Small intestine (tissue), 7 donors: ENCODE measurements around the gene AKR7A2. TPM values are rescaled to one million over a fixed set of nuclear protein-coding genes. Genes with fewer than 3 reads are reported as not detected.

ENCODE experiments used
- DNase-seq, 2 donors: peaks; one replicate each; pipeline versions ENCODE4 v3.0.0 to v3.0.0-alpha.2; 2013
- FAIRE-seq: peaks from 2 replicates; lab custom pipeline; 2012; peaks lifted over from hg19 to GRCh38; lab: Jason Lieb, UNC
- H3K27ac ChIP-seq, 3 donors: one replicate each; pipeline ENCODE4 v1.5.1; 2013; ENCODE audit warnings: low read length in 2 of 3, mild to moderate bottlenecking in 2 of 3, control low read depth in 1 of 3, inconsistent platforms in 1 of 3, low read depth in 1 of 3, moderate library complexity in 1 of 3
- H3K27me3 ChIP-seq, 3 donors: one replicate each; pipeline ENCODE4 v1.6.1; 2013; ENCODE audit warnings: low read length in 3 of 3, inconsistent platforms in 1 of 3; ENCODE audit not compliant: control insufficient read depth in 3 of 3, insufficient read depth in 3 of 3
- H3K36me3 ChIP-seq, 3 donors: one replicate each; pipeline ENCODE4 v1.6.1; 2013; ENCODE audit warnings: low read length in 3 of 3, inconsistent platforms in 1 of 3, low read depth in 1 of 3, mild to moderate bottlenecking in 1 of 3, moderate library complexity in 1 of 3; ENCODE audit not compliant: control insufficient read depth in 3 of 3, insufficient read depth in 2 of 3
- H3K4me1 ChIP-seq, 3 donors: one replicate each; pipeline ENCODE4 v1.6.1; 2013; ENCODE audit warnings: low read length in 2 of 3, inconsistent platforms in 1 of 3, low read depth in 1 of 3, mild to moderate bottlenecking in 1 of 3, moderate library complexity in 1 of 3; ENCODE audit not compliant: control insufficient read depth in 3 of 3, insufficient read depth in 2 of 3
- H3K4me3 ChIP-seq, 3 donors: one replicate each; pipeline ENCODE4 v1.5.1; 2013; ENCODE audit warnings: low read length in 3 of 3, control low read depth in 1 of 3, inconsistent platforms in 1 of 3, low read depth in 1 of 3, mild to moderate bottlenecking in 1 of 3, moderate library complexity in 1 of 3
- H3K9me3 ChIP-seq, 2 donors: one replicate each; pipeline ENCODE4 v1.6.1; 2013; ENCODE audit warnings: low read depth in 1 of 2, low read length in 1 of 2; ENCODE audit not compliant: control insufficient read depth in 2 of 2, insufficient read depth in 1 of 2
- WGBS, 3 donors: extraction: QIAGEN DNeasy Blood & Tissue Kit; methylation state at CpG; one replicate each; pipeline ENCODE4 v1.1.7; 2013; 5-methylcytosine and 5-hydroxymethylcytosine counted together
- polyA plus RNA-seq, 4 donors: library from polyadenylated mRNA; stranded (reverse) in 3 of 4; unstranded in 1 of 4; fragments of 200-250 nt in 3 of 4; fragments of 120-200 nt in 1 of 4; gene quantifications; one replicate each; pipeline versions ENCODE4 v1.2.1 to v1.2.3, GENCODE V29; 2013
- donor health status: healthy with polysubstance abuse.
- donor health status: control.
- donor health status: control.
- donor health status: Bipolar disorder and iron deficiency.
- donor health status: healthy.

Gene AKR7A2
- polyA plus RNA-seq, 4 donors = 73.2 to 153 (median 119) TPM

- Histone ChIP-seq H3K27me3 (no peaks in the 10 kb centered on the region), H3K9me3 (no peaks in the 10 kb centered on the region), H3K4me3 (no peak overlapping the region), H3K4me1 (no peaks in the 10 kb centered on the region), H3K36me3 (peaks cover 5 to 81% (median 8%) of the 10 kb centered on the region in 3 donors), H3K27ac (no peak overlapping the region)
- 84 to 96% (median 95%) methylated on average over 3 of the region's 3 CpGs for WGBS, 3 donors
- no peak for FAIRE-seq
- no peak for DNase-seq
These were observed 9.1 kb upstream of the AKR7A2 start for GRCh38 chr1:19321071-19321470.

- Histone ChIP-seq H3K4me1 (peaks cover 0 to 4% (median 0%) of the 10 kb centered on the region in 3 donors), H3K36me3 (peaks cover 3 to 78% (median 3%) of the 10 kb centered on the region in 3 donors), H3K4me3 (no peak overlapping the region), H3K27ac (no peak overlapping the region), H3K9me3 (no peaks in the 10 kb centered on the region), H3K27me3 (no peaks in the 10 kb centered on the region)
- no peak for DNase-seq
- whole genome bisulfite sequencing, 3 donors = 89 to 90% (median 89%) methylated on average over 3 of the region's 3 CpGs
- no peak for FAIRE-seq
These were observed 7.3 kb upstream of the AKR7A2 start for GRCh38 chr1:19319196-19319595.

DNA sequence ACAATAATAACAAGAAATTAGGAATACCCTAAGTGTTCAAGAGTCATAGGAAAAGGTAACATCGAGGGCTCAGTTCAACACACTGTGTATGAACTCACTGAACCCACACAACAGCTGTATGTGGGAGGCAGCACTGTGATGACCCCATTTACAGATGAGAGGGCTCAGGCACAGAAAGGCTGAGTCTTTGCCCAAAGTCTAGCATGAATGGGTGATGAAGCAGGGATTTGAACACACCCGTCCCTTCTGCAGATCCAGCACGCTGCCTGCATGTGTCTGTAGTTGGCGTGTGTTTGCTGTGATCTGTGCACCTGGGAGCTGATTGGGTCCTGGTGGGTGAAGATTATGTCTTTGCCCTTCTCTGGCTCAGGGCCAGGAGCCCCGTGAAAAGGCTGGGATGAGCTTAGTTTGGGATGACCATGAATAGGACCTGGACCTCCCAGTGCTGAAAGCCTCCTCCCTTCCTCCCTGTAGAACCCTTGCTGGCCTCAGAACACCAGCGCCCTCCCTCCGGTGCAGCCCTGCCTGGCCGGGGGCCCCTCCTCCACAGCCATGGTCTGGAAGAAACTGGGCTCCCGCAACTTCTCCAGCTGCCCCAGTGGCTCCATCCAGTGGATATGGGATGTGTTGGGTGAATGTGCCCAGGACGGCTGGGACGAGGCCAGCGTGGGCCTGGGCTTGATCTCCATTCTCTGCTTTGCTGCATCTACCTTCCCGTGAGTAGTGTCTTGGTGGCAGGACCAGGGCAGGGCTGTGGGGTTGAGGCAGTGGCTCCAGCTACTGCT, 5.4 kb upstream of the AKR7A2 start:
- peaks cover 0 to 16% (median 3%) of the 10 kb centered on the region in 3 donors for H3K4me1 ChIP-seq
- no peak for DNase-seq
- 81 to 85% (median 84%) methylated on average over 13 of the region's 13 CpGs for WGBS, 3 donors
- FAIRE-seq = no peak
- H3K9me3 ChIP-seq = no peaks in the 10 kb centered on the region
- no peaks in the 10 kb centered on the region for H3K27me3 ChIP-seq
- H3K4me3 ChIP-seq = no peak overlapping the region
- peaks cover 3 to 67% (median 3%) of the 10 kb centered on the region in 3 donors for H3K36me3 ChIP-seq
- H3K27ac ChIP-seq = no peak overlapping the region

GRCh38 chr1:19315378-19316198, 3.6 kb upstream of the AKR7A2 start:
- H3K27me3 ChIP-seq = no peaks in the 10 kb centered on the region
- peaks cover 0 to 24% (median 3%) of the 10 kb centered on the region in 3 donors for H3K4me1 ChIP-seq
- FAIRE-seq (no peak), DNase-seq (no peak)
- whole genome bisulfite sequencing, 3 donors = 73 to 76% (median 76%) methylated on average over 16 to 17 of the region's 17 CpGs
- peaks cover 3 to 55% (median 3%) of the 10 kb centered on the region in 3 donors for H3K36me3 ChIP-seq
- H3K4me3 ChIP-seq = no peak overlapping the region
- no peak overlapping the region for H3K27ac ChIP-seq
- H3K9me3 ChIP-seq = no peaks in the 10 kb centered on the region

DNA sequence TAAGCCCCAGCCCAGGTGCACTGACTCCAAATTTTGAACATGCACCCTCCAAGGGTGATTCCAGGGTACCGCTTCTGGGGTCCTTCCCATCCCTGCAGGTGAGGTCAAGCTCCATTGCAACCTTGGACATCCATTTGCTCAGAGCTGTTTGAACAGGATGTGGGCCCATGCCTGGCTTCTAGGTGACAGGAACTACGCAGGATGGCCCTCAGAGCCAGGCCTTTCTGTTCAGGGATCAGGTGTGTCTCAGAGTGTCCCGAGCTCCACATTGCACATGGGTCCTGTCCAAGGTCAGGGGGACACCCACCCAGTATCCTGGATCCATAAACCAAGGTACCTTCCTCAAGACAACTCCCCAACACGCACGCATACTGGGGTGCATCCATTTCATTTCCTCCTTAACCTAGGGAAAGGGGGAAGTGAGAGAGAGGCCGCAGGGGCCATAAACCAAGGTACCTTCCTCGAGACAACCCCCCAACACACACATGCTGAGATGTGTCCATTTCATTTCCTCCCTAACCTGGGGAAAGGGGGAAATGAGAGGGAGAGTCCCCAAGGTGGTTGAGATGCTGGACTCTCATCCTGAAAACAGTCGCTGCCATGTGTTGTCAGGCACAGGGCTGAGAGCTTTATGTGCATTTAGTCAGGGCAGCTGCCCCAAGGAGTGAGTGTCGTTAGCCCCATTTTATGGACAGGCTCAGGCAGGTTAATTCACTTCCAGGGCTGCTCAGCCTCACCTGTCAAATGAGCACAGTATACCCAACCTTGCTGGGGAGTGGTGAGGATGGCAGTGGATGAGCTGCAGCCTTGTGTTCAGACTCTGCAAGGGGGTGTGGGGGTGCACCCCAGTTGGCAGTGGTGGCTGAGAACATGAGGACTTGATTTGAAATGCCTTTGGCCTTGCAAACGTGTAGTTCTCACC, 2.3 kb upstream of the AKR7A2 start:
- no peaks in the 10 kb centered on the region for H3K9me3 ChIP-seq
- H3K4me3 ChIP-seq = no peak overlapping the region
- H3K27me3 ChIP-seq = no peaks in the 10 kb centered on the region
- peaks cover 3 to 52% (median 3%) of the 10 kb centered on the region in 3 donors for H3K36me3 ChIP-seq
- DNase-seq = no peak
- FAIRE-seq = no peak
- peaks cover 0 to 31% (median 3%) of the 10 kb centered on the region in 3 donors for H3K4me1 ChIP-seq
- H3K27ac ChIP-seq = peak overlapping the region in 1 of 3 donors; percentile 27
- WGBS, 3 donors = 80 to 88% (median 87%) methylated on average over 10 of the region's 10 CpGs

DNA sequence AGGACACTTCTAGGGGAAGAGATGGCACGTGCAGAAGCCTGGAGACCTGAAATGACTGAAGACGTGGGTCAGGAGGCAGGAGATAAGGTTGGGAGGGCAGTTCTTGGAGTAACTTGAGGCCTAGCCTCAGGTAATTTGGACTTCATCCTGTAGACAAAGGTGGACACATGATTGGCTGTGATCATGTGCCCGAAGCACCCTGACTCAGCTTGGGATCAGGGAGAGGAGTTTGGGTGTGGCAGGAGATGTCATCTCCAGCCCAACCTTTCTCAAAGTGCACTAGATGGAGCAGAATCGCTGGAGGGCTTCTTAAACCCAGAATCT, 1.7 kb upstream of the AKR7A2 start:
- 62 to 89% (median 65%) methylated on average over 4 of the region's 4 CpGs for WGBS, 3 donors
- no peak overlapping the region for H3K4me3 ChIP-seq
- H3K4me1 ChIP-seq = peaks cover 0 to 37% (median 3%) of the 10 kb centered on the region in 3 donors
- H3K27me3 ChIP-seq = no peaks in the 10 kb centered on the region
- DNase-seq (peak; percentile 58 to 67), FAIRE-seq (no peak)
- H3K36me3 ChIP-seq = peaks cover 3 to 52% (median 5%) of the 10 kb centered on the region in 3 donors
- no peaks in the 10 kb centered on the region for H3K9me3 ChIP-seq
- peak overlapping the region in 1 of 3 donors; percentile 27 for H3K27ac ChIP-seq

- H3K27ac ChIP-seq = peak overlapping the region; percentile 77 to 86 (median 80)
- no peaks in the 10 kb centered on the region for H3K27me3 ChIP-seq
- H3K36me3 ChIP-seq = peaks cover 3 to 51% (median 8%) of the 10 kb centered on the region in 3 donors
- peaks cover 0 to 42% (median 7%) of the 10 kb centered on the region in 3 donors for H3K4me1 ChIP-seq
- DNase-seq (peak in 1 of 2 donors; percentile 19), FAIRE-seq (no peak)
- 45 to 48% (median 45%) methylated on average over 20 of the region's 20 CpGs for WGBS, 3 donors
- H3K4me3 ChIP-seq = peak overlapping the region; percentile 72 to 83 (median 74)
- H3K9me3 ChIP-seq = no peaks in the 10 kb centered on the region
These were observed 1.1 kb upstream of the AKR7A2 start for GRCh38 chr1:19312782-19313635.
